Peyer's patch (tissue), 4 donors: ENCODE measurements around the gene KLRC3. TPM values are rescaled to one million over a fixed set of nuclear protein-coding genes. Genes with fewer than 3 reads are reported as not detected.
"Not testable (repeated sequence)": the region's sequence is repeated elsewhere in the genome, so short reads cannot be mapped to it uniquely, and the experiment has no call there.

Experiments used
- DNase-seq, 3 donors: peaks; one replicate each; pipeline ENCODE4 v3.0.0-alpha.2; 2017 to 2019
- H3K27ac ChIP-seq, 4 donors: fragments of 200-600 bp; sonication (generic); one replicate each; pipeline ENCODE4 v1.5.1; 2016 to 2019
- H3K27me3 ChIP-seq, 2 donors: fragments of 200-600 bp; sonication (generic); one replicate each; pipeline ENCODE4 v1.5.1; 2019
- H3K36me3 ChIP-seq, 3 donors: fragments of 200-600 bp; sonication (generic); one replicate each; pipeline ENCODE4 v1.5.1; 2016 to 2019
- H3K4me1 ChIP-seq, 4 donors: fragments of 200-600 bp; sonication (generic); one replicate each; pipeline ENCODE4 v1.5.1; 2016 to 2019
- H3K4me3 ChIP-seq, 4 donors: fragments of 200-600 bp; sonication (generic); 1 replicate in 3 of 4; 2 replicates in 1 of 4; pipeline ENCODE4 v1.5.1; 2016 to 2019; ENCODE audit warnings: mild to moderate bottlenecking in 1 of 4
- H3K9me3 ChIP-seq, 4 donors: fragments of 200-600 bp; sonication (generic); one replicate each; pipeline ENCODE4 v1.5.1; 2016 to 2019; ENCODE audit warnings: mild to moderate bottlenecking in 1 of 4
- CTCF ChIP-seq, 6 experiments: fragments of 450-650 bp in 4 of 6; fragments of 200-600 bp in 2 of 6; sonication (generic) in 1 of 6; IDR thresholded peaks; one replicate each; pipeline ENCODE4 v1.5.1; 2017 to 2019; ENCODE audit warnings: antibody characterized with exemption in 6 of 6, mild to moderate bottlenecking in 3 of 6, moderate library complexity in 1 of 6
- POLR2A ChIP-seq, 2 donors: fragments of 450-650 bp; IDR thresholded peaks; one replicate each; pipeline ENCODE4 v1.5.1; 2017; ENCODE audit warnings: antibody characterized with exemption in 2 of 2, mild to moderate bottlenecking in 2 of 2, moderate library complexity in 2 of 2
- total RNA-seq, 4 donors: library from RNA; depleted of rRNA; stranded (reverse); fragments of >200 nt; gene quantifications; one replicate each; pipeline ENCODE4 v1.1.0, GENCODE V29; 2016

KLRC3 gene
- total RNA-seq, 4 donors from 2014 or later = 1.6 to 2.8 TPM; not detected in 2

- no peaks in the 10 kb centered on the region for H3K36me3 ChIP-seq
- H3K4me1 ChIP-seq = no peaks in the 10 kb centered on the region
- no peak overlapping the region for H3K27ac ChIP-seq
- H3K9me3 ChIP-seq = peaks cover 0 to 7% (median 2%) of the 10 kb centered on the region in 4 donors
- TF ChIP-seq POLR2A (IDR thresholded peaks at IDR 0.05) (no peak), CTCF (IDR thresholded peaks at IDR 0.05) (no peak)
- H3K27me3 ChIP-seq = no peaks in the 10 kb centered on the region
- no peak overlapping the region for H3K4me3 ChIP-seq
- DNase-seq = no peak
These were observed 34.1 kb upstream of the KLRC3 start for GRCh38 chr12:10454531-10454930.

GRCh38 chr12:10453156-10453555 is 32.8 kb upstream of the KLRC3 start, which contains the start of gene KLRC1:
Gene KLRC1, minus strand, starts transcription at chr12:10453377. Its CDS starts 2,221 bp downstream, at chr12:10451156.
- H3K36me3 ChIP-seq = no peaks in the 10 kb centered on the region
- H3K4me3 ChIP-seq = no peak within 1 kb of the TSS
- no peak within 1 kb of the TSS for H3K27ac ChIP-seq
- no peak for DNase-seq
- H3K27me3 ChIP-seq = no peaks in the 10 kb centered on the region
- H3K4me1 ChIP-seq = no peaks in the 10 kb centered on the region
- H3K9me3 ChIP-seq = peaks cover 0 to 7% (median 2%) of the 10 kb centered on the region in 4 donors
- TF ChIP-seq POLR2A (IDR thresholded peaks at IDR 0.05) = no peak
- no peak for TF ChIP-seq CTCF (IDR thresholded peaks at IDR 0.05)

GRCh38 chr12:10448236-10448635 is 27.8 kb upstream of the KLRC3 start:
- no peak for DNase-seq
- H3K9me3 ChIP-seq = no peaks in the 10 kb centered on the region
- no peak overlapping the region for H3K27ac ChIP-seq

GRCh38 chr12:10446052-10446451 is 25.7 kb upstream of the KLRC3 start:
- H3K4me1 ChIP-seq, DNase-seq, H3K27ac ChIP-seq, H3K27me3 ChIP-seq, H3K9me3 ChIP-seq, H3K36me3 ChIP-seq, H3K4me3 ChIP-seq: not testable (repeated sequence)

More at GRCh38 chr12:10448236-10448635, 27.8 kb upstream of the KLRC3 start:
- no peaks in the 10 kb centered on the region for H3K36me3 ChIP-seq
- no peaks in the 10 kb centered on the region for H3K27me3 ChIP-seq
- TF ChIP-seq CTCF (IDR thresholded peaks at IDR 0.05) = no peak
- TF ChIP-seq POLR2A (IDR thresholded peaks at IDR 0.05) = no peak
- no peak overlapping the region for H3K4me3 ChIP-seq
- no peaks in the 10 kb centered on the region for H3K4me1 ChIP-seq

GRCh38 chr12:10441144-10441543 is 20.7 kb upstream of the KLRC3 start:
- H3K27ac ChIP-seq, H3K4me1 ChIP-seq, H3K36me3 ChIP-seq, DNase-seq, H3K4me3 ChIP-seq, H3K27me3 ChIP-seq, H3K9me3 ChIP-seq: not testable (repeated sequence)

GRCh38 chr12:10439608-10440274 is 19.3 kb upstream of the KLRC3 start:
- not testable (repeated sequence) for H3K9me3 ChIP-seq, H3K27ac ChIP-seq, H3K27me3 ChIP-seq, DNase-seq, H3K36me3 ChIP-seq, H3K4me3 ChIP-seq, H3K4me1 ChIP-seq

GRCh38 chr12:10437601-10438000 is 17.2 kb upstream of the KLRC3 start:
- not testable (repeated sequence) for H3K4me1 ChIP-seq, H3K9me3 ChIP-seq, H3K36me3 ChIP-seq, DNase-seq, H3K4me3 ChIP-seq, H3K27me3 ChIP-seq, H3K27ac ChIP-seq

- H3K4me1 ChIP-seq, DNase-seq, H3K4me3 ChIP-seq, H3K36me3 ChIP-seq, H3K27me3 ChIP-seq, H3K9me3 ChIP-seq, H3K27ac ChIP-seq: not testable (repeated sequence)
These were observed 15.4 kb upstream of the KLRC3 start, which contains the start of gene KLRC2 for GRCh38 chr12:10435816-10436215. Gene KLRC2, minus strand, starts transcription at chr12:10436010. Its CDS starts 24 bp downstream, at chr12:10435986.

GRCh38 chr12:10430623-10431022 is 10.2 kb upstream of the KLRC3 start:
- not testable (repeated sequence) for H3K4me3 ChIP-seq, H3K4me1 ChIP-seq, H3K27me3 ChIP-seq, DNase-seq, H3K27ac ChIP-seq, H3K9me3 ChIP-seq, H3K36me3 ChIP-seq

- H3K36me3 ChIP-seq, H3K27me3 ChIP-seq, H3K9me3 ChIP-seq: not testable (repeated sequence)
These were observed 5.5 kb upstream of the KLRC3 start for GRCh38 chr12:10425938-10426337.

GRCh38 chr12:10424260-10424899 is 4.0 kb upstream of the KLRC3 start:
- not testable (repeated sequence) for H3K4me1 ChIP-seq, H3K27me3 ChIP-seq, H3K36me3 ChIP-seq, H3K27ac ChIP-seq, H3K4me3 ChIP-seq, H3K9me3 ChIP-seq, DNase-seq

More at GRCh38 chr12:10425938-10426337, 5.5 kb upstream of the KLRC3 start:
- H3K4me3 ChIP-seq, H3K4me1 ChIP-seq, DNase-seq, H3K27ac ChIP-seq: not testable (repeated sequence)

GRCh38 chr12:10422159-10422558 is 1.8 kb upstream of the KLRC3 start:
- H3K4me3 ChIP-seq, H3K27me3 ChIP-seq, H3K27ac ChIP-seq, H3K4me1 ChIP-seq, DNase-seq, H3K9me3 ChIP-seq, H3K36me3 ChIP-seq: not testable (repeated sequence)
